PC-9 (cell line): ENCODE data around the gene RHD. TPM values are rescaled to one million over a fixed set of nuclear protein-coding genes. Genes with fewer than 3 reads are reported as not detected.
"Not testable (repeated sequence)": the region's sequence is repeated elsewhere in the genome, so short reads cannot be mapped to it uniquely, and the experiment has no call there.

Source experiments
- BruUV-seq: library from RNA; stranded (reverse); fragments of 400-500 nt; replicated peaks from 2 replicates; lab custom pipeline; 2021; lab: Mats Ljungman, UMichigan
- CTCF ChIA-PET: fragments of 300-600 bp; sonication (Branson Sonifier 250); formaldehyde crosslinking; loops from one replicate; lab custom pipeline; 2022; ENCODE audit warnings: antibody characterized with exemption; lab: Charles Lee
- POLR2A ChIA-PET: fragments of 300-600 bp; sonication (Branson Sonifier 250); formaldehyde crosslinking; loops from one replicate; lab custom pipeline; 2022; ENCODE audit warnings: antibody characterized with exemption; ENCODE audit not compliant: unreplicated experiment; lab: Charles Lee
- DNase-seq, 2 experiments: peaks; one replicate each; pipeline versions ENCODE4 v3.0.0 to v3.0.0-alpha.2; 2015 to 2022; ENCODE audit warnings: mixed read lengths in 1 of 2
- H2AFZ ChIP-seq: fragments of 200-600 bp; sonication (generic); 2 replicates; pipeline ENCODE4 v1.8.1; 2017; ENCODE audit warnings: antibody characterized with exemption
- H3F3A ChIP-seq: fragments of 200-600 bp; sonication (generic); 2 replicates; pipeline ENCODE4 v1.8.1; 2017; ENCODE audit warnings: antibody characterized with exemption, mild to moderate bottlenecking, low read depth; ENCODE audit not compliant: insufficient read depth
- H3K27ac ChIP-seq: fragments of 200-600 bp; sonication (generic); 2 replicates; pipeline ENCODE4 v1.6.1; 2016; ENCODE audit warnings: mixed run types
- H3K27me3 ChIP-seq: fragments of 200-600 bp; sonication (generic); 2 replicates; pipeline ENCODE4 v1.6.1; 2016; ENCODE audit warnings: low read depth, mixed run types; ENCODE audit not compliant: insufficient read depth
- H3K36me3 ChIP-seq: fragments of 200-600 bp; sonication (generic); 2 replicates; pipeline ENCODE4 v1.6.1; 2016; ENCODE audit warnings: low read depth, mixed run types
- H3K4me1 ChIP-seq: fragments of 200-600 bp; sonication (generic); replicated peaks from 2 replicates; pipeline ENCODE4 v1.6.1; 2016; ENCODE audit warnings: mixed run types; ENCODE audit not compliant: insufficient read depth
- H3K4me2 ChIP-seq: fragments of 200-600 bp; sonication (generic); 2 replicates; pipeline ENCODE4 v1.6.1; 2017; ENCODE audit warnings: mixed run types
- H3K4me3 ChIP-seq: fragments of 200-600 bp; sonication (generic); 2 replicates; pipeline ENCODE4 v1.6.1; 2016; ENCODE audit warnings: mixed run types
- H3K79me2 ChIP-seq: fragments of 200-600 bp; sonication (generic); 2 replicates; pipeline ENCODE4 v1.6.1; 2017; ENCODE audit warnings: low read depth, mixed run types
- H3K9me2 ChIP-seq: fragments of 200-600 bp; sonication (generic); 2 replicates; pipeline ENCODE4 v1.8.1; 2017; ENCODE audit warnings: mild to moderate bottlenecking; ENCODE audit not compliant: insufficient read depth
- H3K9me3 ChIP-seq: fragments of 200-600 bp; sonication (generic); 2 replicates; pipeline ENCODE4 v1.8.1; 2016; ENCODE audit warnings: low read depth; ENCODE audit not compliant: insufficient read depth
- H4K20me1 ChIP-seq: fragments of 200-600 bp; sonication (generic); 2 replicates; pipeline ENCODE4 v1.8.1; 2017; ENCODE audit not compliant: insufficient read depth
- intact Hi-C: fragments of 100-400 bp; cut with micrococcal nuclease; formaldehyde crosslinking; loops from one replicate; pipeline ENCODE4 v1.10.0; 2022; ENCODE audit not compliant: unreplicated experiment
- total RNA-seq: library from RNA; stranded (reverse); gene quantifications from 2 replicates; pipeline ENCODE4 v1.2.3, GENCODE V29; 2021

Gene RHD
- total RNA-seq, 1 experiment from 2014 or later = not detected

- H3K36me3 ChIP-seq, intact Hi-C loops, H4K20me1 ChIP-seq, H3K4me1 ChIP-seq, H3K27me3 ChIP-seq, H3F3A ChIP-seq, CTCF ChIA-PET, H3K9me3 ChIP-seq, H3K9me2 ChIP-seq, H3K79me2 ChIP-seq: not testable (repeated sequence)
- POLR2A ChIA-PET = interaction anchor here (0.7 kb wide), 1 partner anchor 19 kb away, joined by 3 read pairs; no protein-coding TSS in a partner anchor
- Histone ChIP-seq H3K4me2 (peak overlapping the region; percentile 69), H2AFZ (peak overlapping the region; percentile 79; the same call in 1 of the 2 replicates), H3K4me3 (peak overlapping the region; percentile 55; the same call in 1 of the 2 replicates), H3K27ac (0 out of 2 replicates have a peak overlapping the region, but pooled peaks have one; percentile 47)
- peak; percentile 46 to 88 for DNase-seq
- TSS peak; percentile 84 for BruUV-seq
Observed at GRCh38 chr1:25267288-25268142, 4.8 kb upstream of the RHD start.

- H3K4me1 ChIP-seq, H3F3A ChIP-seq, H3K36me3 ChIP-seq, H3K9me3 ChIP-seq, BruUV-seq, CTCF ChIA-PET, H3K27ac ChIP-seq, H3K79me2 ChIP-seq, DNase-seq, H3K9me2 ChIP-seq, H4K20me1 ChIP-seq, intact Hi-C loops, H3K27me3 ChIP-seq: not testable (repeated sequence)
- POLR2A ChIA-PET = interaction anchor here (0.7 kb wide), 1 partner anchor 19 kb away, joined by 3 read pairs; no protein-coding TSS in a partner anchor
- H3K4me3 ChIP-seq = peak overlapping the region; percentile 55; the same call in 1 of the 2 replicates
- peak overlapping the region; percentile 79; the same call in 1 of the 2 replicates for H2AFZ ChIP-seq
- H3K4me2 ChIP-seq = peak overlapping the region; percentile 69
Observed at GRCh38 chr1:25268143-25268760, 4.1 kb upstream of the RHD start.

- H4K20me1 ChIP-seq, H3K27me3 ChIP-seq, CTCF ChIA-PET, H3K27ac ChIP-seq, H3K36me3 ChIP-seq, H3K9me2 ChIP-seq, H3K79me2 ChIP-seq, DNase-seq, POLR2A ChIA-PET, BruUV-seq, H3F3A ChIP-seq, H2AFZ ChIP-seq, H3K9me3 ChIP-seq, H3K4me1 ChIP-seq, H3K4me3 ChIP-seq, H3K4me2 ChIP-seq, intact Hi-C loops: not testable (repeated sequence)
Observed at GRCh38 chr1:25275648-25276047, 3.3 kb downstream of the RHD start.

- H3K9me3 ChIP-seq, intact Hi-C loops, H4K20me1 ChIP-seq, H3K4me1 ChIP-seq, H3K4me3 ChIP-seq, BruUV-seq, H3K27ac ChIP-seq, H3K36me3 ChIP-seq, H3K27me3 ChIP-seq, H3K79me2 ChIP-seq, DNase-seq, H3K4me2 ChIP-seq, H2AFZ ChIP-seq, CTCF ChIA-PET, H3F3A ChIP-seq, H3K9me2 ChIP-seq, POLR2A ChIA-PET: not testable (repeated sequence)
Observed at GRCh38 chr1:25277295-25277694, 5.0 kb downstream of the RHD start.

GRCh38 chr1:25278358-25278757, 6.0 kb downstream of the RHD start:
- BruUV-seq, H3K9me3 ChIP-seq, intact Hi-C loops, H3K4me3 ChIP-seq, H3K9me2 ChIP-seq, H3K4me1 ChIP-seq, DNase-seq, POLR2A ChIA-PET, H3F3A ChIP-seq, H3K27ac ChIP-seq, CTCF ChIA-PET, H2AFZ ChIP-seq, H3K27me3 ChIP-seq, H4K20me1 ChIP-seq, H3K36me3 ChIP-seq, H3K4me2 ChIP-seq, H3K79me2 ChIP-seq: not testable (repeated sequence)

GRCh38 chr1:25278790-25279189, 6.5 kb downstream of the RHD start:
- H3K9me3 ChIP-seq, CTCF ChIA-PET, H4K20me1 ChIP-seq, H3K27me3 ChIP-seq, H2AFZ ChIP-seq, BruUV-seq, H3K4me2 ChIP-seq, H3F3A ChIP-seq, DNase-seq, intact Hi-C loops, H3K79me2 ChIP-seq, H3K27ac ChIP-seq, H3K9me2 ChIP-seq, H3K36me3 ChIP-seq, H3K4me3 ChIP-seq, H3K4me1 ChIP-seq: not testable (repeated sequence)
- POLR2A ChIA-PET = interaction anchor here (0.6 kb wide), 1 partner anchor 222 kb away, joined by 3 read pairs; no protein-coding TSS in a partner anchor

GRCh38 chr1:25279693-25280111, 7.4 kb downstream of the RHD start:
- H3K36me3 ChIP-seq, POLR2A ChIA-PET: not testable (repeated sequence)

More at GRCh38 chr1:25279693-25280111, 7.4 kb downstream of the RHD start:
- H3K9me2 ChIP-seq, H3F3A ChIP-seq, DNase-seq, intact Hi-C loops, H3K27ac ChIP-seq, H3K4me2 ChIP-seq, H3K27me3 ChIP-seq, H3K4me3 ChIP-seq, H3K9me3 ChIP-seq, CTCF ChIA-PET, H3K4me1 ChIP-seq, BruUV-seq, H3K79me2 ChIP-seq, H4K20me1 ChIP-seq, H2AFZ ChIP-seq: not testable (repeated sequence)
